GM12864 (cell line): ENCODE data around the gene HLA-E.
A peak's percentile ranks its signal among the peaks of the same experiment; 100 is the strongest.
"Not testable (repeated sequence)": the region's sequence is repeated elsewhere in the genome, so short reads cannot be mapped to it uniquely, and the experiment has no call there.

Source experiments
- DNase-seq: peaks from one replicate; pipeline ENCODE4 v3.0.0-alpha.2; 2011; ENCODE audit warnings: low read depth
- H3K4me3 ChIP-seq: 2 replicates; pipeline ENCODE4 v1.5.1; 2011; ENCODE audit warnings: mild to moderate bottlenecking, low read depth, low read length, control low read depth
- CTCF ChIP-seq: IDR thresholded peaks from 2 replicates; pipeline ENCODE4 v1.5.1; 2011; ENCODE audit warnings: low read depth, mild to moderate bottlenecking, moderate library complexity, low read length, control low read depth, inconsistent platforms; ENCODE audit errors: missing control alignments

The HLA-E gene

GRCh38 chr6:30513451-30513850 lies 24.1 kb downstream of the HLA-E start:
- no peak for DNase-seq
- TF ChIP-seq CTCF: no peak
- H3K4me3 ChIP-seq: no peak overlapping the region

- no peak for TF ChIP-seq CTCF
- DNase-seq: no peak
- H3K4me3 ChIP-seq: no peak overlapping the region; the same call in 1 of the 2 replicates
Observed at GRCh38 chr6:30515106-30515505, 25.8 kb downstream of the HLA-E start.

- peak; percentile 98 for DNase-seq
- peak overlapping the region; percentile 43 for H3K4me3 ChIP-seq
- no peak for TF ChIP-seq CTCF
Observed at GRCh38 chr6:30515944-30516753, 26.8 kb downstream of the HLA-E start.

- peak overlapping the region; percentile 43; the same call in 1 of the 2 replicates for H3K4me3 ChIP-seq
- not testable (repeated sequence) for DNase-seq
Observed at GRCh38 chr6:30516754-30517076, 27.4 kb downstream of the HLA-E start.

- H3K4me3 ChIP-seq, DNase-seq: not testable (repeated sequence)
Observed at GRCh38 chr6:30517767-30518504, 28.6 kb downstream of the HLA-E start.

- H3K4me3 ChIP-seq, DNase-seq: not testable (repeated sequence)
Observed at GRCh38 chr6:30518505-30519145, 29.3 kb downstream of the HLA-E start.

- no peak for TF ChIP-seq CTCF
- no peak overlapping the region for H3K4me3 ChIP-seq
- no peak for DNase-seq
Observed at GRCh38 chr6:30520522-30520921, 31.2 kb downstream of the HLA-E start.

- not testable (repeated sequence) for DNase-seq, H3K4me3 ChIP-seq
Observed at GRCh38 chr6:30521082-30521481, 31.8 kb downstream of the HLA-E start.

GRCh38 chr6:30521952-30522351 lies 32.6 kb downstream of the HLA-E start:
- not testable (repeated sequence) for H3K4me3 ChIP-seq, DNase-seq

GRCh38 chr6:30526444-30526843 lies 37.1 kb downstream of the HLA-E start:
- H3K4me3 ChIP-seq, DNase-seq: not testable (repeated sequence)

GRCh38 chr6:30529349-30529875 lies 40.1 kb downstream of the HLA-E start:
- not testable (repeated sequence) for H3K4me3 ChIP-seq
- peak; percentile 78 for DNase-seq
